Choroid plexus epithelial cell (primary cell): ENCODE results near the gene ACTL10.

ENCODE experiments used
- DNase-seq: peaks from one replicate; pipeline ENCODE4 v3.0.0-alpha.2; 2010; ENCODE audit warnings: low read depth
- H3K4me3 ChIP-seq: 2 replicates; pipeline ENCODE4 v1.5.1; 2011; ENCODE audit warnings: low read depth, mild to moderate bottlenecking, control low read depth, low read length, moderate library complexity
- TF ChIP-seq, protein P1 (sequence below): conservative IDR thresholded peaks from 2 replicates; pipeline ENCODE4 v1.5.1; 2011; ENCODE audit warnings: low read depth, mild to moderate bottlenecking, control low read depth, inconsistent platforms, low read length, moderate library complexity

ACTL10 gene

DNA sequence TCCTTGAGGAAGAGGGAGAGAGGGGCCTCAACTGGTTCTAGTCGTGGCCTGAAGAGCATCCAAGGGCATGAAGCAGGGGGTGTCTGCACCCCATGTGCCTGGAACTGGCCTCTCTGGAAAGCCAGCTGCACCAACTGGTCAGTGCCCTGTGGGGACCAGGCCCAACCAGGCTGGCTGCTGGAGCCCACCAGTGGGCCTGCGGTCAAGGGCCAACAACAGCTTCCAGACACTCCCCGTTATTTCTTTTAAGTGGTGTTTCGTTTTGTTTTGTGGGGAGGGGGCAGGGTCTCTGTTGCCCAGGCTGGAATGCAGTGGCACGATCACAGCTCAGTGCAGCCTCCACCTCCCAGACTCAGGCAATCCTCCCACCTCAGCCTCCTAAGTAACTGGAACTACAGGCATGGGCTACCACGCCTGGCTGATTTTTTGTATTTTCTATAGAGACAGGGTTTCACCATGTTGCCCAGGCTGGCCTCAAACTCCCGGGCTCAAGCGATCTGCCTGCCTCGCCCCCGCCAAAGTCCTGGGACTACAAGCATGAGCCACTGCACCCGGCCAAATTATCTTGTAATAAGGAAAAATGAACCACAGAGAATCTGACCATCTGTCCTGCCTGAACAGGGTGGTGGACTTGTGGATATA, 16.5 kb upstream of the ACTL10 start:
- no peak for DNase-seq
- H3K4me3 ChIP-seq, result no peak overlapping the region
- TF ChIP-seq, protein P1, sequence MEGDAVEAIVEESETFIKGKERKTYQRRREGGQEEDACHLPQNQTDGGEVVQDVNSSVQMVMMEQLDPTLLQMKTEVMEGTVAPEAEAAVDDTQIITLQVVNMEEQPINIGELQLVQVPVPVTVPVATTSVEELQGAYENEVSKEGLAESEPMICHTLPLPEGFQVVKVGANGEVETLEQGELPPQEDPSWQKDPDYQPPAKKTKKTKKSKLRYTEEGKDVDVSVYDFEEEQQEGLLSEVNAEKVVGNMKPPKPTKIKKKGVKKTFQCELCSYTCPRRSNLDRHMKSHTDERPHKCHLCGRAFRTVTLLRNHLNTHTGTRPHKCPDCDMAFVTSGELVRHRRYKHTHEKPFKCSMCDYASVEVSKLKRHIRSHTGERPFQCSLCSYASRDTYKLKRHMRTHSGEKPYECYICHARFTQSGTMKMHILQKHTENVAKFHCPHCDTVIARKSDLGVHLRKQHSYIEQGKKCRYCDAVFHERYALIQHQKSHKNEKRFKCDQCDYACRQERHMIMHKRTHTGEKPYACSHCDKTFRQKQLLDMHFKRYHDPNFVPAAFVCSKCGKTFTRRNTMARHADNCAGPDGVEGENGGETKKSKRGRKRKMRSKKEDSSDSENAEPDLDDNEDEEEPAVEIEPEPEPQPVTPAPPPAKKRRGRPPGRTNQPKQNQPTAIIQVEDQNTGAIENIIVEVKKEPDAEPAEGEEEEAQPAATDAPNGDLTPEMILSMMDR, result no peak

GRCh38 chr20:33650753-33651561, 15.8 kb upstream of the ACTL10 start:
- TF ChIP-seq, protein P1, result no peak
- no peak for DNase-seq
- no peak overlapping the region for H3K4me3 ChIP-seq

DNA sequence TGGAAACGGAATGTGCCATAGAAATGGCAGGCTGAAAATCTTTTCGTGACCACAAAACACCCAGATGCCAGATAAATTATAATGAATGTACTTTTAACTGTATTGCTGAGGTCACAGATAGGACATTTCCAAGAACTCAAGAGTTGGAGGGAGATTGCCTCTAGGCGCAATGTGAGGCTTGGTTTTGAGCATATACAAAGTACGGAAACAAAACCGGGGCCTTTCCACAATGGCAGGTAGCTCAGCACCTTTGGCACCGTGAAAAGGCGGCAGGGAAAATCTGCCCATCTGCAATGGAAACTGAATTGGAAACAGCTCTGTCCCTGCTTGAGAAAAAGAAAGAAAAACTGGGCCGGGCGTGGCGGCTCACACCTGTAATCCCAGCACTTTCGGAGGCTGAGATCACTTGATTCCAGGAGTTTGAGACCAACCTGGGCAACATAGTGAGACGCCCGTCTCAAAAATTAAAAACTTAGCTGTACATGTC, 15.1 kb upstream of the ACTL10 start:
- no peak for DNase-seq
- no peak overlapping the region for H3K4me3 ChIP-seq
- TF ChIP-seq, protein P1, result no peak

DNA sequence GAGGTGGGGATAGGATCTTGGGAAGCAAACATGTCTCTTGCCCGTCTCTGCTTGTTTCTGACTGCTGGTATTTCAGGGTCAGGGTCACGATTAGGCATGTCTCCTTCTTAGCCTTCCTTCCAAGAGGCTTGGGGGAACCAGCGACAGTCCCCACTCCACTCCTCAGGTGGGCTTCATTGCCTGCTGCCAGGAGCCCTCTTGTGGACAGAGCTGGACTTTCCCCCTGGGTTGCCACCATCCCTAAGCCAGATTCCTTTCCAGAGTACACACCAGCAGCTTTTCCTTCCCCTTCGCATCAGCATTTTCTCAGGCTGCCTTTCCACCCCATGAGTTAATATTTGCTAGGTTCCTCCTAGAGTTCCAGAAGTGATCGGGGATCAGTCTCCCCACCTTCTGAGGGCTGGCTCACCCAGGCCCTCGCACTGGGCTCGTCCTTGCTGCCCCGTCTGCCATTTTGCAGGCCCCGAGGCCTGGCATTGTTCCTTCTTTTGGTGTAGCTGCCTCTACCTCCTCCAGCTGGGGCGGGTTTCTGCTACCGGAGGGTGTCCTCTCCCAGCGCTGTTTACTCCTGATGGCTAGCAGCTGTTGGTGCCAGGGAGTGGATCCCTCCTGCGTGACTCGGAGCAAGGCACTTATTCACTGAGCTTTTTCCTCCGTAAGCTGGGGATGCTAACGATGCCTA, 13.4 kb upstream of the ACTL10 start:
- peak; percentile 80 for DNase-seq
- TF ChIP-seq, protein P1, result peak; percentile 99
- no peak overlapping the region for H3K4me3 ChIP-seq

- TF ChIP-seq, protein P1, result no peak
- H3K4me3 ChIP-seq, result no peak overlapping the region
- no peak for DNase-seq
Measured at GRCh38 chr20:33653900-33654596, 12.7 kb upstream of the ACTL10 start.

DNA sequence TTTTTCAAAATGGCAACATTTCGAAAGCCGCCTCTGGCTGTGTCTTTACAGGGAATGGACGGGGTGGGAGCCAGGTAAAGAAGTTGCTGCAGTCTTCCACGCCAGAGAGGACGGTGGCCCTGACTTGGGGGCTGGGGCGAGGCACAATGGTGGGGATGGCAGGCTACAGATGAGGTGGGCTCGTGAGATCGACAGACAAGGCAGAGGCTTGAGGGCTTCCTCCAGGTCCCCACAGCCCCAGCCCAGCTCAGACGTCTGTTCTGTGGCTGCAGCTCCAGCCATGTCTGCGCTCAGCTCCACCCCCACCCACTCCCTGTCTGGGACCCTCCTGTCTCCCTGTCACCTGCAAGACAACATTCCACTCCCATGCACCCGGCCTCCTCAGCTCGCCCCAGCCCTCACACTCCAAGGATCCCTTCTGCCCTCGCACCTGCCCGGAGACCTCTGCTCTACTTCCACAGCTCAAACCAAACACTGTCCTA, 12.0 kb upstream of the ACTL10 start:
- TF ChIP-seq, protein P1, result no peak
- no peak for DNase-seq
- no peak overlapping the region for H3K4me3 ChIP-seq
